ENCODE measurements around the gene CNTN4. TPM values are rescaled to one million over a fixed set of nuclear protein-coding genes. Genes with fewer than 3 reads are reported as not detected.

Gene CNTN4
- total RNA-seq, 4 donors from 2014 or later = 5.8 to 15.5 (median 9.0) TPM

DNA sequence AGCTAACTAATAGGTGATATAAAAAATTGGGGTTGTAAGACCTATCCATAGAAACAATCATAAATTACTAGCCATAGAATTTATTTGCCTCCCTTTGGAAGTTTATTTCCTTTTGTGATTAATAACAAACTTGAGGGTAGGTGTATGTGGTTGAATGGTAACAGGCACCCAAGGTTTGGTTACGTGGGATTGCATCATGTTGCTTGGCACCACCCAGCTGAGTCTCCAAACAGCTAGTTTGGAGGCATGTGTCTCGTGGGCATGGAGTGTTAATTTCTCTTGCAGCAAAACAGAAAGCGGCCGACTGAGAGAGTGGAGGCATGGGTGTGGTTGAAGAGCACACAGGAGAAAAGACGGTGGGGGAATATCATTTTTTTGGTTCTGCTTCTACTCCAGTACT lies 441.4 kb downstream of the CNTN4 start:
- 80 to 86% methylated on average over 5 of the region's 5 CpGs for WGBS, 2 donors (ENCODE audit: low coverage in 1 of 2)
- Histone ChIP-seq H3K27ac (no peak overlapping the region), H3K27me3 (no peaks in the 10 kb centered on the region), H3K36me3 (no peaks in the 10 kb centered on the region), H3K9me3 (no peaks in the 10 kb centered on the region), H3K4me1 (no peaks in the 10 kb centered on the region), H3K4me3 (no peak overlapping the region)
- TF ChIP-seq, protein P1, sequence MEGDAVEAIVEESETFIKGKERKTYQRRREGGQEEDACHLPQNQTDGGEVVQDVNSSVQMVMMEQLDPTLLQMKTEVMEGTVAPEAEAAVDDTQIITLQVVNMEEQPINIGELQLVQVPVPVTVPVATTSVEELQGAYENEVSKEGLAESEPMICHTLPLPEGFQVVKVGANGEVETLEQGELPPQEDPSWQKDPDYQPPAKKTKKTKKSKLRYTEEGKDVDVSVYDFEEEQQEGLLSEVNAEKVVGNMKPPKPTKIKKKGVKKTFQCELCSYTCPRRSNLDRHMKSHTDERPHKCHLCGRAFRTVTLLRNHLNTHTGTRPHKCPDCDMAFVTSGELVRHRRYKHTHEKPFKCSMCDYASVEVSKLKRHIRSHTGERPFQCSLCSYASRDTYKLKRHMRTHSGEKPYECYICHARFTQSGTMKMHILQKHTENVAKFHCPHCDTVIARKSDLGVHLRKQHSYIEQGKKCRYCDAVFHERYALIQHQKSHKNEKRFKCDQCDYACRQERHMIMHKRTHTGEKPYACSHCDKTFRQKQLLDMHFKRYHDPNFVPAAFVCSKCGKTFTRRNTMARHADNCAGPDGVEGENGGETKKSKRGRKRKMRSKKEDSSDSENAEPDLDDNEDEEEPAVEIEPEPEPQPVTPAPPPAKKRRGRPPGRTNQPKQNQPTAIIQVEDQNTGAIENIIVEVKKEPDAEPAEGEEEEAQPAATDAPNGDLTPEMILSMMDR (IDR thresholded peaks at IDR 0.05) = no peak
- TF ChIP-seq POLR2A (IDR thresholded peaks at IDR 0.05) (no peak), POLR2AphosphoS5 (IDR thresholded peaks at IDR 0.05) (no peak), EP300 (IDR thresholded peaks at IDR 0.05) (no peak)
- ATAC-seq = no peak

DNA sequence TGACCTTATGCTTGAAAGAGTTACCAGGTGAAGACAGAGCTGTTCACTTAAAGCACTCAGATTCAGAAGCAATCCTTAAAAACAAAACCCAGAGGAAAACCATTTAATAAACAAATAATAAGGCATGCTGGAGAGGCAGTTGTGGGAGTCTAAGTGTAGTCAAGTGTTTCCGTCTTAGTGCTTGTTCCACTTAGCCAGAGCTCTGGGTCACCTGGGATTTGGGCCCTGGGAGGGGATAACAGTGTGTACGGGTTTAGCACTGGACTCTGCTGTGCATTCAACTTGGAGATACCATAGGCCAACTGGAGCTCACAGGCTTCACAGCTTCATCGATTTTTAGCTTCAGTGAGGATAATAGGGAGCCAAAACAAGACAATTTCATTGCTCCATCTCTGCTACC lies 444.6 kb downstream of the CNTN4 start:
- no peak overlapping the region for H3K27ac ChIP-seq

DNA sequence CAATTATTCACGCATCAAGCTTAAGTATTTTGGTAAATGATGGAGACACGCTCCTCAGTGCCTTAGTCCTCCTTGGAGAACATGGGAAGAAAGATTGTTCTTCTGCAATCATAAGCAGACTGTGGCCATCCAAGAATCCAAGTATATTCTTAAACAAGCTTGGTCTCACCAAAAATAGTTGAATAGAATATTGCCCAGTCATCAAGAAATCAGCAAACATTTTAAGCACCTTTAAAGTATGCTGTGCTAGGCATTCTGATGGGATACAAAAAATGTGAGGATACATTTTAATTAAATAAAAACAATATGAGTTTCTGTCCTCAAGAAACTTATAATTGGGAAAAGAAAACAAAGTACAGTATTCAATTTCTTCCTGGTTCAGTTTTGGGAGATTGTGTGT lies 445.5 kb downstream of the CNTN4 start:
- no peaks in the 10 kb centered on the region for H3K27me3 ChIP-seq
- no peak for ATAC-seq
- H3K4me3 ChIP-seq = no peak overlapping the region
- no peaks in the 10 kb centered on the region for H3K4me1 ChIP-seq
- H3K9me3 ChIP-seq = peaks cover 0 to 10% (median 0%) of the 10 kb centered on the region in 3 donors
- WGBS, 2 donors (ENCODE audit: low coverage in 1 of 2) = 92 to 93% methylated on average over 2 of the region's 2 CpGs
- no peak overlapping the region for H3K27ac ChIP-seq
- no peaks in the 10 kb centered on the region for H3K36me3 ChIP-seq
- TF ChIP-seq POLR2AphosphoS5 (IDR thresholded peaks at IDR 0.05) (no peak), POLR2A (IDR thresholded peaks at IDR 0.05) (no peak), EP300 (IDR thresholded peaks at IDR 0.05) (no peak)
- TF ChIP-seq, protein P1 (IDR thresholded peaks at IDR 0.05) = no peak

More for the DNA sequence above, 444.6 kb downstream of the CNTN4 start:
- peaks cover 0 to 5% (median 0%) of the 10 kb centered on the region in 3 donors for H3K9me3 ChIP-seq
- no peak for TF ChIP-seq POLR2AphosphoS5 (IDR thresholded peaks at IDR 0.05)
- TF ChIP-seq, protein P1 (IDR thresholded peaks at IDR 0.05) = no peak
- no peak for TF ChIP-seq EP300 (IDR thresholded peaks at IDR 0.05)
- no peak for TF ChIP-seq POLR2A (IDR thresholded peaks at IDR 0.05)
- H3K4me1 ChIP-seq = no peaks in the 10 kb centered on the region
- H3K36me3 ChIP-seq = no peaks in the 10 kb centered on the region
- ATAC-seq = no peak
- no peaks in the 10 kb centered on the region for H3K27me3 ChIP-seq
- 80 to 89% methylated on average over 1 to 3 of the region's 3 CpGs for WGBS, 2 donors (ENCODE audit: low coverage in 1 of 2)
- no peak overlapping the region for H3K4me3 ChIP-seq

GRCh38 chr3:2544718-2545117 lies 446.1 kb downstream of the CNTN4 start:
- Histone ChIP-seq H3K27me3 (no peaks in the 10 kb centered on the region), H3K9me3 (peaks cover 0 to 10% (median 0%) of the 10 kb centered on the region in 3 donors), H3K27ac (no peak overlapping the region), H3K4me3 (no peak overlapping the region), H3K36me3 (no peaks in the 10 kb centered on the region), H3K4me1 (no peaks in the 10 kb centered on the region)
- 67 to 79% methylated on average over 2 of the region's 2 CpGs for WGBS, 2 donors (ENCODE audit: low coverage in 1 of 2)
- TF ChIP-seq, protein P1 (IDR thresholded peaks at IDR 0.05) = no peak
- TF ChIP-seq POLR2A (IDR thresholded peaks at IDR 0.05) (no peak), EP300 (IDR thresholded peaks at IDR 0.05) (no peak), POLR2AphosphoS5 (IDR thresholded peaks at IDR 0.05) (no peak)
- no peak for ATAC-seq

DNA sequence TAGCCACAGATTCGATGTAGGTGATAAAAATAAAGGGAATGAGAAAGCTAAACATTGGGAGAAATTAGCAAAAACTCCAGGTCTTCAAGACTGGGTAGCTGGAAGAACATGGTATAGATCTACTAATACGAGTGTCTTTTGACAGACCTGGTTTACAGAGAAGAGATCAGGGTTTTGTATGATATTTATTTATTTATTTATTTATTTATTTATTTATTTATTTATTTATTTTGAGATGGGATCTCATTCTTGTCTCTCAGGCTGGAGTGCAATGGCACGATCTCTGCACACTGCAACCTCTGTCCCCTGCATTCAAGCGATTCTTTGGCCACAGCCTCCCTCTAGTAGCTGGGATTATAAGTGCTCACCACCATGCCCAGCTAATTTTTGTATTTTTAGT lies 448.4 kb downstream of the CNTN4 start:
- Histone ChIP-seq H3K4me3 (no peak overlapping the region), H3K27ac (no peak overlapping the region), H3K9me3 (peaks cover 0 to 10% (median 0%) of the 10 kb centered on the region in 3 donors), H3K27me3 (no peaks in the 10 kb centered on the region), H3K36me3 (no peaks in the 10 kb centered on the region), H3K4me1 (no peaks in the 10 kb centered on the region)
- TF ChIP-seq POLR2AphosphoS5 (IDR thresholded peaks at IDR 0.05) (no peak), EP300 (IDR thresholded peaks at IDR 0.05) (no peak), POLR2A (IDR thresholded peaks at IDR 0.05) (no peak)
- TF ChIP-seq, protein P1 (IDR thresholded peaks at IDR 0.05) = no peak
- no peak for ATAC-seq
- WGBS, 2 donors (ENCODE audit: low coverage in 1 of 2) = 89 to 90% methylated on average over 4 of the region's 4 CpGs

All from gastroesophageal sphincter (tissue), 4 donors.